HepG2 (cell line): ENCODE measurements around the gene DOK4. TPM values are rescaled to one million over a fixed set of nuclear protein-coding genes. Genes with fewer than 3 reads are reported as not detected.
A peak's percentile ranks its signal among the peaks of the same experiment; 100 is the strongest.

ENCODE experiments used
- KLF15 ChIP-seq: sonication (generic); formaldehyde crosslinking; IDR thresholded peaks from 2 replicates; pipeline ENCODE4 v1.8.1; 2023; ENCODE audit warnings: borderline replicate concordance, mild to moderate bottlenecking, inconsistent platforms, missing genetic modification reagents, mixed read lengths
- SMAD1 ChIP-seq: sonication (generic); formaldehyde crosslinking; IDR thresholded peaks from 2 replicates; pipeline ENCODE4 v1.4.0; 2020; ENCODE audit warnings: missing genetic modification reagents, low read depth, mild to moderate bottlenecking, borderline replicate concordance
- SNRNP70 ChIP-seq: fragments of 200-400 bp; formaldehyde crosslinking; IDR thresholded peaks from 2 replicates; pipeline ENCODE4 v1.6.1; 2017; ENCODE audit warnings: mild to moderate bottlenecking, low read depth, low read length, moderate library complexity
- SP1 ChIP-seq, 2 experiments: fragments of 450-650 bp in 1 of 2; sonication (generic) in 1 of 2; formaldehyde crosslinking in 1 of 2; IDR thresholded peaks; 2 replicates each; pipeline versions ENCODE4 v1.4.0 to v1.6.1; 2016 to 2020; ENCODE audit warnings: missing genetic modification reagents in 1 of 2
- TFE3 ChIP-seq: IDR thresholded peaks from 2 replicates; pipeline ENCODE4 v1.6.1; 2016
- ZBTB25 ChIP-seq: IDR thresholded peaks from 2 replicates; pipeline ENCODE4 v1.6.1; 2018; ENCODE audit warnings: missing genetic modification reagents
- ZNF274 ChIP-seq: sonication (generic); formaldehyde crosslinking; IDR thresholded peaks from 2 replicates; pipeline ENCODE4 v1.5.1; 2020; ENCODE audit warnings: mild to moderate bottlenecking, missing genetic modification reagents
- ZNF318 ChIP-seq: sonication (generic); formaldehyde crosslinking; IDR thresholded peaks from 2 replicates; pipeline ENCODE4 v1.4.0; 2020; ENCODE audit warnings: mild to moderate bottlenecking, missing genetic modification reagents
- ZNF557 ChIP-seq: sonication (generic); formaldehyde crosslinking; IDR thresholded peaks from 2 replicates; pipeline ENCODE4 v1.4.0; 2020; ENCODE audit warnings: missing genetic modification reagents
- ZNF598 ChIP-seq: sonication (generic); formaldehyde crosslinking; IDR thresholded peaks from 2 replicates; pipeline ENCODE4 v1.5.1; 2020; ENCODE audit warnings: mild to moderate bottlenecking, missing genetic modification reagents, borderline replicate concordance
- ZNF619 ChIP-seq: sonication (generic); formaldehyde crosslinking; IDR thresholded peaks from 2 replicates; pipeline ENCODE4 v1.4.0; 2020; ENCODE audit warnings: mild to moderate bottlenecking, missing genetic modification reagents
- polyA plus RNA-seq, 8 experiments: library from polyadenylated mRNA; depleted of rRNA in 3 of 8; stranded (reverse) in 7 of 8; unstranded in 1 of 8; fragments of >200 nt; fragmentation: Illumina TruSeq in 4 of 8; extraction: Trizol in 4 of 8; gene quantifications; 2 replicates each; pipeline versions ENCODE4 v1.2.1 to v1.2.3, GENCODE V29; 2011 to 2016; ENCODE audit warnings: low read depth in 4 of 8, missing spikeins in 1 of 8, mixed read lengths in 1 of 8; ENCODE audit not compliant: insufficient read depth in 1 of 8
- total RNA-seq, 5 experiments: library from RNA; depleted of rRNA; stranded (reverse); fragments of >200 nt; fragmentation: Illumina TruSeq; extraction: Trizol; gene quantifications; 2 replicates each; pipeline ENCODE4 v1.2.3, GENCODE V29; 2016; ENCODE audit warnings: low read depth in 1 of 5
- TF ChIP-seq, protein P1 (sequence below): fragments of 450-650 bp; IDR thresholded peaks from 2 replicates; pipeline ENCODE4 v1.6.1; 2016
- TF ChIP-seq, protein P2 (sequence below): sonication (generic); formaldehyde crosslinking; IDR thresholded peaks from 2 replicates; pipeline ENCODE4 v1.4.0; 2020; ENCODE audit warnings: missing genetic modification reagents

The DOK4 gene
- total and polyA plus RNA-seq, 2 of the 13 experiments (the other 11 are each of a cell fraction or from before 2014, with no cell fraction given), result 52.7 to 70.0 TPM

DNA sequence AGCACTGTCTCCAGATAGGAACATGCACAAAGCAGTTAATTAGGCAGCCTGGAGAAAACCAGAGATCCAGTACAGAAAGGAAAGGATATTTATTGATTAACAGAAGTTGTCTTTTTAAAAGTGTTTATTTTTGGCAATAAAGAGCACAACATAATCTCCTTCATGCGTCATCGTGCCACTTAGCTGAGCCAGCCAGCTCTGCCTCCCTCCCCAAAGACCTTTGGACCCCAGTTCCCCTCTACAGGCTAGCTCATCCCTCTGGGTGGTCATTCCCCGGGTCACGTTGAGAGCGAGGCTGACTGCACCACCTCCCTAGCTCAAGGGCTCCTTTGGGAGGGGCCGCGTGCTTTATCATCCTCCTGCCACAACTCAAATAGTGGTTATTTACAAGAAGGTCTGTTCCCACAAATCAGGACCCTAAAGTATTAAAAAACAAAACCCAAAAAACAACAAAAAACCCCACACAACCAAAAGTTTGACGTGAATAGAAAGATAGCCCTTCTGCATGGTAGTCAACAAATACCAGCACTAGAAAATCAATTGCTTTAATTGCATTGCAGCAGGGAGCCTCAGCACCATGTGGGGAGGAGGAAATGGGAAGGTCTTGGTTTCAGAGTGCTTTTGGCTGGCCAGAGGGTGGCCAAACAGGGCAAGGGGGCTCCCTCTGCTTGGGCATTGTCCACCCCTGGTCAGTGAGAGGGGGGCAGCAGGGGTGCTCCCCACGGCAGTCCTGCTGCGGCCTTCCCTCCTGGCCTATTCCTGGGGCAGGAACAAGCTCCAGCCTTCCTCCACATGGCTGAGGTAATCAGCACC, 14.2 kb downstream of the DOK4 start (continued):
- TF ChIP-seq, protein P1, sequence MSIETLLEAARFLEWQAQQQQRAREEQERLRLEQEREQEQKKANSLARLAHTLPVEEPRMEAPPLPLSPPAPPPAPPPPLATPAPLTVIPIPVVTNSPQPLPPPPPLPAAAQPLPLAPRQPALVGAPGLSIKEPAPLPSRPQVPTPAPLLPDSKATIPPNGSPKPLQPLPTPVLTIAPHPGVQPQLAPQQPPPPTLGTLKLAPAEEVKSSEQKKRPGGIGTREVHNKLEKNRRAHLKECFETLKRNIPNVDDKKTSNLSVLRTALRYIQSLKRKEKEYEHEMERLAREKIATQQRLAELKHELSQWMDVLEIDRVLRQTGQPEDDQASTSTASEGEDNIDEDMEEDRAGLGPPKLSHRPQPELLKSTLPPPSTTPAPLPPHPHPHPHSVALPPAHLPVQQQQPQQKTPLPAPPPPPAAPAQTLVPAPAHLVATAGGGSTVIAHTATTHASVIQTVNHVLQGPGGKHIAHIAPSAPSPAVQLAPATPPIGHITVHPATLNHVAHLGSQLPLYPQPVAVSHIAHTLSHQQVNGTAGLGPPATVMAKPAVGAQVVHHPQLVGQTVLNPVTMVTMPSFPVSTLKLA, result peak; percentile 6; the same call in 1 of the 2 replicates
- TF ChIP-seq SP1 (IDR thresholded peaks at IDR 0.05) (no peak), SP1 (CRISPR knock-in tag; IDR thresholded peaks at IDR 0.05) (peak; percentile 10; the same call in 1 of the 2 replicates), KLF15 (CRISPR knock-in tag) (no peak), ZBTB25 (CRISPR knock-in tag) (peak; percentile 27; the same call in 1 of the 2 replicates), ZNF274 (CRISPR knock-in tag) (0 out of 2 replicates have a peak, but pooled peaks have one; percentile 17), ZNF598 (CRISPR knock-in tag) (peak; percentile 67), ZNF318 (CRISPR knock-in tag) (no peak), ZNF619 (CRISPR knock-in tag) (peak; percentile 87; the same call in 1 of the 2 replicates), SMAD1 (CRISPR knock-in tag) (no peak), TFE3 (CRISPR knock-in tag) (peak; percentile 77), ZNF557 (no peak), SNRNP70 (no peak)
- TF ChIP-seq, protein P2, sequence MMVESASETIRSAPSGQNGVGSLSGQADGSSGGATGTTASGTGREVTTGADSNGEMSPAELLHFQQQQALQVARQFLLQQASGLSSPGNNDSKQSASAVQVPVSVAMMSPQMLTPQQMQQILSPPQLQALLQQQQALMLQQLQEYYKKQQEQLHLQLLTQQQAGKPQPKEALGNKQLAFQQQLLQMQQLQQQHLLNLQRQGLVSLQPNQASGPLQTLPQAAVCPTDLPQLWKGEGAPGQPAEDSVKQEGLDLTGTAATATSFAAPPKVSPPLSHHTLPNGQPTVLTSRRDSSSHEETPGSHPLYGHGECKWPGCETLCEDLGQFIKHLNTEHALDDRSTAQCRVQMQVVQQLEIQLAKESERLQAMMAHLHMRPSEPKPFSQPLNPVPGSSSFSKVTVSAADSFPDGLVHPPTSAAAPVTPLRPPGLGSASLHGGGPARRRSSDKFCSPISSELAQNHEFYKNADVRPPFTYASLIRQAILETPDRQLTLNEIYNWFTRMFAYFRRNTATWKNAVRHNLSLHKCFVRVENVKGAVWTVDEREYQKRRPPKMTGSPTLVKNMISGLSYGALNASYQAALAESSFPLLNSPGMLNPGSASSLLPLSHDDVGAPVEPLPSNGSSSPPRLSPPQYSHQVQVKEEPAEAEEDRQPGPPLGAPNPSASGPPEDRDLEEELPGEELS (CRISPR knock-in tag), result peak; percentile 87
